ENCODE measurements around the gene DNAH17.

DNAH17 gene

DNA sequence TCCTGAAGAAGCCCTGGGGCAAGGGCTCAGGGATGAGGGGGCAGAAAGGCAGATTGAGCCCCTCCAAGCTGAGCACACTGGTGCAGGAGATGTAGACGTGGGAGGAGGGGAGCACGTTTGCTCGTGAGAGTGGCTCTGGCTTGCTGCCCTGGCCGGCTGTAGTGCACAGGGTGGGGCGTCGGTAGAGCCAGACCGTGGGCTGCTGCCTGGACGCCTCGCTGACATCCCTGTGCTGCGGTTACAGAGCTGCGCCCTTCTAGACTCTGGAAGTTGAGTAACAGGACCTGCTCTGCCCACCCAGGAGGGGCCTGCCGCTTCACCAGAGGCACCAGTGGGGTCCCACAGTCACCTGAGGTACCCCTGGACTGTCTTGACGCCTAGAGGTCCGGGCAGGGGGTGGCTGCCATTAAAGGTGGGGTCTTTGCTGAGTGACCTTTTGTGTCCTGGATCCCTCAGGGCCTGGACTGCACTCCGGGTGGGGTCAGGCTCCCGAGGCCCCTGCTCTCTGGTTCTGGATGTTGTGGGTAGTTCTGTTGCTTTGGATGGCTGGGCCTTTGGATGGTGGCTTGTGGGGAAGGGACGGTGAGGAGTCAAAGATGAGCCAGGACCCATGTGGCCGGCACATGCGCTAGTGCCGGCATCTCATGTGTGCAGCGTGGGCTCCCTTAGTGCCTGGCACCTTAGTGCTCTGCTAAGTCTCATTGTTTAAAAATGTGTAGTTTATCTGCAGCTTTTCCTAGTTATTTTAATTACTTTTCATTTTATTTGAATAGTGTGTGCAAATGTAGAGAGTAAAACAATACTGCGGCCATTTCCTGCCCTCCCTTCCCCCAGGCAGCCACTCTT, 157.0 kb downstream of the DNAH17 start:
- H3K36me3 Mint-ChIP-seq (ENCODE audit: low read depth), result peaks cover 29% of the 10 kb centered on the region
- H3K27me3 Mint-ChIP-seq (ENCODE audit: low read depth), result no peaks in the 10 kb centered on the region
- peaks cover 40% of the 10 kb centered on the region for H3K4me1 Mint-ChIP-seq
- H3K4me3 Mint-ChIP-seq, result no peak overlapping the region
- H3K27ac Mint-ChIP-seq, result peak overlapping the region in 1 of 3 experiments; percentile 93
- TF ChIP-seq, protein P1, sequence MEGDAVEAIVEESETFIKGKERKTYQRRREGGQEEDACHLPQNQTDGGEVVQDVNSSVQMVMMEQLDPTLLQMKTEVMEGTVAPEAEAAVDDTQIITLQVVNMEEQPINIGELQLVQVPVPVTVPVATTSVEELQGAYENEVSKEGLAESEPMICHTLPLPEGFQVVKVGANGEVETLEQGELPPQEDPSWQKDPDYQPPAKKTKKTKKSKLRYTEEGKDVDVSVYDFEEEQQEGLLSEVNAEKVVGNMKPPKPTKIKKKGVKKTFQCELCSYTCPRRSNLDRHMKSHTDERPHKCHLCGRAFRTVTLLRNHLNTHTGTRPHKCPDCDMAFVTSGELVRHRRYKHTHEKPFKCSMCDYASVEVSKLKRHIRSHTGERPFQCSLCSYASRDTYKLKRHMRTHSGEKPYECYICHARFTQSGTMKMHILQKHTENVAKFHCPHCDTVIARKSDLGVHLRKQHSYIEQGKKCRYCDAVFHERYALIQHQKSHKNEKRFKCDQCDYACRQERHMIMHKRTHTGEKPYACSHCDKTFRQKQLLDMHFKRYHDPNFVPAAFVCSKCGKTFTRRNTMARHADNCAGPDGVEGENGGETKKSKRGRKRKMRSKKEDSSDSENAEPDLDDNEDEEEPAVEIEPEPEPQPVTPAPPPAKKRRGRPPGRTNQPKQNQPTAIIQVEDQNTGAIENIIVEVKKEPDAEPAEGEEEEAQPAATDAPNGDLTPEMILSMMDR (IDR thresholded peaks at IDR 0.05; ENCODE audit: unreplicated experiment in 3 of 3), result no peak
- no peaks in the 10 kb centered on the region for H3K9me3 Mint-ChIP-seq

DNA sequence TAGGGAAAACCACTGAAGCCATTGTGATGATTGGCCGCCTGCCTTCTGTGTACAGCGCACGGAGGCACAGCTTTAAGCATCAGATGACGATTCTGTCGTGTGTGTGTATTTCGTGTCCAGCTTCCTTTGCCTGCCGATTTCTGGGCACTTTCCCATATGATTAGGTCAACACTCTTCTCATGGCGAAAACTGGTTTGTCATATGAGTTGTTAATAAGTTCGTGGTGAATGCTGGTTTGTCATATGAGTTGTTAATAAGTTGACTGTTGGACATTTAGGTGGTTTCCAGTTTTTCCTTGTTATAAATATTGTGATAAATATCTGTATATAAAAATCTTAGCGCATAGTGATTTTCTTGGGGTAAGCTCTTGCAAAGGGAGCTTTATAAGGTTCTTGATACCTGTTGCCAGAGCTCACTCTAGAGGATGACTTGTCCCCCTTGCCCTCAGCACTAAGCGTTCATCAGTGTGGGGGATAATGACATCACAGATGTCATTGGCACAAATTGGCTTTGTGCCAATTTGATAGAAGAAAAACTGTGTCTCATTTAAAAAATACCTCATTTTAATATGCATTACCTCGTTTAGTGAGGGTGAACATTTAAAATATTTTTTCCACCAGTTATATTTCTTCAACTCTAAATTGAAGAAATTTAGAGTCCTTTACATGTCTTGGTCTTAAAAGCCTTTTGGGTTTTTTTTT, 158.7 kb downstream of the DNAH17 start:
- TF ChIP-seq, protein P1 (IDR thresholded peaks at IDR 0.05; ENCODE audit: unreplicated experiment in 3 of 3), result no peak
- Mint-ChIP-seq H3K4me3 (no peak overlapping the region), H3K4me1 (peaks cover 36% of the 10 kb centered on the region), H3K27ac (no peak overlapping the region), H3K27me3 (ENCODE audit: low read depth) (no peaks in the 10 kb centered on the region), H3K36me3 (ENCODE audit: low read depth) (peaks cover 23% of the 10 kb centered on the region), H3K9me3 (no peaks in the 10 kb centered on the region)

DNA sequence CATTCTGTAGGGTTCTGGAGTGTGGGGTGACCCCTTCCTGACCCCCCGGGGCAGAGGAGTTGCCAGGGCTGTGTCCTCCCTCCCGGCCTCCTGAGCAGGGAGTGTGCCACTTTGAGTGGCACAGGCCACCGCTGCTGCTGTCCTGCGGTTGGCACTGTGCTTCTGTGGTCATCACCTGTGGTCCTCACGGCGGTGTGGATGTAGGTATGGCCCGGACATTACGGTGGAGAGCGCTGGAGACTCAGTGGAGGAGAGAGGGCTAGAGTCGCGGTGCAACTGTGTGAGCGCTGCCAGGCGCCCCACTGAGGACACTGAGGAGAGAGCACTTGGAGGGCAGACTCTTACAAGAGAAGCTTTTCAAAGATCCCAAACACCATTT, 159.7 kb downstream of the DNAH17 start:
- Mint-ChIP-seq H3K36me3 (ENCODE audit: low read depth) (peaks cover 21% of the 10 kb centered on the region), H3K27ac (peak overlapping the region in 1 of 3 experiments; percentile 67), H3K4me1 (peaks cover 46% of the 10 kb centered on the region), H3K9me3 (no peaks in the 10 kb centered on the region), H3K27me3 (ENCODE audit: low read depth) (no peaks in the 10 kb centered on the region), H3K4me3 (no peak overlapping the region)
- TF ChIP-seq, protein P1 (IDR thresholded peaks at IDR 0.05; ENCODE audit: unreplicated experiment in 3 of 3), result no peak

DNA sequence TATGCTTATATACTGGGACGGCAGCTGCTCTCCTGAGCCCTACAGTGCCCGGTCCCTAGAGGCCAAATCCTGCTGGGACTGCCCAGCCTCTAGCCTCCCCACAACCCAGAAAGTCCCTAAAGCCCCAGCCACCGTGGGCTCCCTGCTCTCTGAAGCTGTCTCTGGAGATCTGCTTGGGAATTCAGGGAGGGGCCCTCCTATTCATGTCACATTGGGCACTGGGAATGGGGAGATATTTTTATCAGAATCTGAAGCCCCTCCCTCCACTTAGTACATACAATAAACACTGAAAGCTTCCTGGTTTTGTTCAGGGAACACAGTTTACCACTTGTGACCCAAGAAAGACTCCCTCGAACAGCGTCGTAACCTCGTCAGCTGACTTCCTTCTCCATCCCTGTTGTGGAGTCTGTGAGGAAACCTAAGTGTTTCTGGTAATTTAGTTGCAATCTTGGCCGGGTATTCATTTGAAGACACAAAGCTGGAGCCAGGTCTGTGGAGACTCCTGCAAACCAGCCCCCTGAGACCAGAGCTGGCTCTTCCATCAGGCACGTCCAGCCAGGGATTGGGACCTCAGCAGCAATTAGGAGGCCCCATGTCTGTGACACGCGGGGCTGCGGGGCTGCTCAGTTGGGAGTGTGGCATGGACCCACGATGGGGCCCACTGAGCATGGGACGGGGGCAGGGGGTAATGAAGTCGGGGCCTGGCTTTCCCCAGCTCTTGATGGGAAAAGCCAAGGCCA, 160.2 kb downstream of the DNAH17 start:
- Mint-ChIP-seq H3K4me3 (peak overlapping the region in 1 of 3 experiments; percentile 55), H3K9me3 (no peaks in the 10 kb centered on the region), H3K27ac (peak overlapping the region; percentile 13 to 79 (median 67)), H3K4me1 (peaks cover 49% of the 10 kb centered on the region), H3K27me3 (ENCODE audit: low read depth) (no peaks in the 10 kb centered on the region), H3K36me3 (ENCODE audit: low read depth) (peaks cover 18% of the 10 kb centered on the region)
- TF ChIP-seq, protein P1 (IDR thresholded peaks at IDR 0.05; ENCODE audit: unreplicated experiment in 3 of 3), result no peak

DNA sequence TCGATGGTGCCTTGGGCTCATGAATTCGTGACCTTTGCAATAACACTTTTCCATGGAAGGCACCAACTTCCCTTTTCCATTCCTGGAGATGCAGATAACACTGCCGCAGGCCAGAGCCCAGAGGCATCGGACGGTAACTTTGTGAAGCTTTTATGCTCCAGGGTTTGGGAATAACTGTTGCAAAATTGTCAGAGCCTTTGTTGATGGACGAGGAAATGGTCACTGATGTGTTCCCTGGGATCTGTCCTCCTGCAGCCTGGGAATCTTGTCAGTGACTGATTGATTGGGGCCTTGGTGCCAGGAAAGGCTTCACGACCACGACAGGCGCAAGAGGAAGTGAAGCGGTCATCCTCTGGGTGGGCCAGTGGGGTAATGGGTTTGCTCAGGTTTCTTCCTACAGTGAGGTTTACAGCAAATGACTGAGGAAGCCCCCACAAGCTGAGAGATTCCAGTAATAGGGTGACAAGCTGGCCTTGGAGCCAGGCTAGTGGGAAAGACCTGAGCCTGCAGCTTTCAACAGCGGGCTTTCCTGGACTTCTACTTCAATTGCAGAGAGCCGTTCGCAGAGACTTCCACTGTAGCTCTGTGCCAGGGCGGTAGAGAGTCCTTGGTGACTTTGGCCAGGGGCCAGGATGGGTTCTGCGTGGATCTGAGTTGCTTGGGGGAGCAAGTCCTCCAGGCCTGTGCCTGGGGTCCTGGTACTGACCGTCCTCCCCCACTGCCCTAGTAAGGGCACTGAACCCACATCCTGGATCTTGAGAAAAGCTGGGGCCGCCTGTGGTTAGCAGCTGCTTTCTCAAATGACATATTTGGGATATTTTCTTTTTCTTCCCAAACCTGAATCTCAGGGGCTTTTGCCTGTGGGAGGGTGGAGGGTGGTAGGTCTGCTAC, 161.1 kb downstream of the DNAH17 start:
- Mint-ChIP-seq H3K27ac (peak overlapping the region; percentile 28 to 79 (median 67)), H3K27me3 (ENCODE audit: low read depth) (no peaks in the 10 kb centered on the region), H3K36me3 (ENCODE audit: low read depth) (peaks cover 11% of the 10 kb centered on the region), H3K4me1 (peaks cover 54% of the 10 kb centered on the region), H3K4me3 (peak overlapping the region in 1 of 3 experiments; percentile 55), H3K9me3 (no peaks in the 10 kb centered on the region)
- TF ChIP-seq, protein P1 (IDR thresholded peaks at IDR 0.05; ENCODE audit: unreplicated experiment in 3 of 3), result no peak
